HEK293 (cell line): ENCODE results near the gene ZNF175.

Experiments used
- SP2 ChIP-seq: fragments of 450-650 bp; formaldehyde crosslinking; IDR thresholded peaks from 2 replicates; pipeline ENCODE4 v1.5.1; 2016; ENCODE audit warnings: missing biosample characterization, missing genetic modification characterization
- ZBTB17 ChIP-seq: fragments of 450-650 bp; formaldehyde crosslinking; IDR thresholded peaks from 2 replicates; pipeline ENCODE4 v1.5.1; 2016; ENCODE audit warnings: missing biosample characterization, missing genetic modification characterization
- ZNF146 ChIP-seq: fragments of 450-650 bp; formaldehyde crosslinking; IDR thresholded peaks from 2 replicates; pipeline ENCODE4 v1.5.1; 2016; ENCODE audit warnings: missing biosample characterization, missing genetic modification characterization
- ZNF501 ChIP-seq: fragments of 450-650 bp; formaldehyde crosslinking; IDR thresholded peaks from 2 replicates; pipeline ENCODE4 v1.5.1; 2016; ENCODE audit warnings: missing biosample characterization, missing genetic modification characterization
- ZNF510 ChIP-seq: fragments of 450-650 bp; formaldehyde crosslinking; IDR thresholded peaks from 2 replicates; pipeline ENCODE4 v1.5.1; 2018; ENCODE audit warnings: mild to moderate bottlenecking, missing genetic modification characterization, missing biosample characterization; ENCODE audit not compliant: insufficient replicate concordance
- ZNF544 ChIP-seq: fragments of 450-650 bp; formaldehyde crosslinking; IDR thresholded peaks from 2 replicates; pipeline ENCODE4 v1.5.0; 2017; ENCODE audit warnings: missing biosample characterization, missing genetic modification characterization
- ZNF548 ChIP-seq: fragments of 450-650 bp; formaldehyde crosslinking; IDR thresholded peaks from 2 replicates; pipeline ENCODE4 v1.5.1; 2016; ENCODE audit warnings: missing biosample characterization, missing genetic modification characterization
- ZNF580 ChIP-seq: fragments of 450-650 bp; formaldehyde crosslinking; IDR thresholded peaks from 2 replicates; pipeline ENCODE4 v1.5.1; 2016; ENCODE audit warnings: missing biosample characterization, missing genetic modification characterization
- ZNF707 ChIP-seq: fragments of 450-650 bp; formaldehyde crosslinking; IDR thresholded peaks from 2 replicates; pipeline ENCODE4 v1.5.1; 2016; ENCODE audit warnings: missing biosample characterization, missing genetic modification characterization
- ZNF792 ChIP-seq: fragments of 450-650 bp; formaldehyde crosslinking; IDR thresholded peaks from 2 replicates; pipeline ENCODE4 v1.5.1; 2016; ENCODE audit warnings: missing biosample characterization, missing genetic modification characterization
- ZNF843 ChIP-seq: fragments of 450-650 bp; formaldehyde crosslinking; IDR thresholded peaks from 2 replicates; pipeline ENCODE4 v1.5.1; 2016; ENCODE audit warnings: missing biosample characterization, missing genetic modification characterization
- ZSCAN23 ChIP-seq: fragments of 450-650 bp; formaldehyde crosslinking; IDR thresholded peaks from 2 replicates; pipeline ENCODE4 v1.5.1; 2016; ENCODE audit warnings: missing biosample characterization, missing genetic modification characterization
- TF ChIP-seq, protein P1 (sequence below): fragments of 450-650 bp; formaldehyde crosslinking; IDR thresholded peaks from 2 replicates; pipeline ENCODE4 v1.5.1; 2016; ENCODE audit warnings: missing biosample characterization, missing genetic modification characterization

DNA sequence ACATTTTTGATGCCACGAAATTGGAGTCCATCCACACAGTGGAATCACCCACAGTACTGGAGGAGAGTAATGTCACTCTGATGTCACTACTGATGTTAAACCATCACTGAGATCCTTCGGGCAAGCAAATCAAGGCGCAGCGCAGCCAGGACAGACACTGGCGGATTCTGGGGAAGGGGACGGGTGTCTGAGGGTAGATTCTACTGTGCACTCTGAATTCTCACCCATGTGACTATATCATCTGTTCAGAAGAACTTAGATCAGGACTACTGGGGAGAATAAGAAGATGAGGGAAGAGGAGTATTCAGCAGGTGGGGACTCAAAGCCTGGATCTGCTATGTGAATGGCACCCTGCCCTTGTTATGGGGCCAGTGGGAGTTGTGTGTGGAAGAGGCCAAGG is 27.0 kb upstream of the ZNF175 start:
- TF ChIP-seq ZNF548 (tag by site-specific recombination) (no peak), ZSCAN23 (tag by site-specific recombination) (no peak), ZNF580 (tag by site-specific recombination) (no peak), ZNF544 (tag by site-specific recombination) (no peak), ZNF146 (tag by site-specific recombination) (no peak), ZNF501 (tag by site-specific recombination) (no peak), ZNF510 (tag by site-specific recombination) (no peak), ZNF707 (tag by site-specific recombination) (no peak), ZBTB17 (tag by site-specific recombination) (no peak), ZNF843 (tag by site-specific recombination) (no peak), SP2 (no peak), ZNF792 (tag by site-specific recombination) (no peak)
- TF ChIP-seq, protein P1, sequence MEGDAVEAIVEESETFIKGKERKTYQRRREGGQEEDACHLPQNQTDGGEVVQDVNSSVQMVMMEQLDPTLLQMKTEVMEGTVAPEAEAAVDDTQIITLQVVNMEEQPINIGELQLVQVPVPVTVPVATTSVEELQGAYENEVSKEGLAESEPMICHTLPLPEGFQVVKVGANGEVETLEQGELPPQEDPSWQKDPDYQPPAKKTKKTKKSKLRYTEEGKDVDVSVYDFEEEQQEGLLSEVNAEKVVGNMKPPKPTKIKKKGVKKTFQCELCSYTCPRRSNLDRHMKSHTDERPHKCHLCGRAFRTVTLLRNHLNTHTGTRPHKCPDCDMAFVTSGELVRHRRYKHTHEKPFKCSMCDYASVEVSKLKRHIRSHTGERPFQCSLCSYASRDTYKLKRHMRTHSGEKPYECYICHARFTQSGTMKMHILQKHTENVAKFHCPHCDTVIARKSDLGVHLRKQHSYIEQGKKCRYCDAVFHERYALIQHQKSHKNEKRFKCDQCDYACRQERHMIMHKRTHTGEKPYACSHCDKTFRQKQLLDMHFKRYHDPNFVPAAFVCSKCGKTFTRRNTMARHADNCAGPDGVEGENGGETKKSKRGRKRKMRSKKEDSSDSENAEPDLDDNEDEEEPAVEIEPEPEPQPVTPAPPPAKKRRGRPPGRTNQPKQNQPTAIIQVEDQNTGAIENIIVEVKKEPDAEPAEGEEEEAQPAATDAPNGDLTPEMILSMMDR (tag by site-specific recombination) = no peak
